Astrocyte (in vitro differentiated cells and primary cell): ENCODE data around the gene MEST. TPM values are rescaled to one million over a fixed set of nuclear protein-coding genes. Genes with fewer than 3 reads are reported as not detected.
"Not testable (repeated sequence)": the region's sequence is repeated elsewhere in the genome, so short reads cannot be mapped to it uniquely, and the experiment has no call there.

Experiments
- DNase-seq: peaks from one replicate; pipeline ENCODE4 v3.0.0-alpha.2; 2010; ENCODE audit warnings: low read depth
- FAIRE-seq: peaks from 2 replicates; lab custom pipeline; 2011; peaks lifted over from hg19 to GRCh38; lab: Jason Lieb, UNC
- H2AFZ ChIP-seq: 2 replicates; pipeline ENCODE4 v1.6.0; 2012; ENCODE audit warnings: low read depth, low read length, inconsistent platforms
- H3K27ac ChIP-seq: 2 replicates; pipeline ENCODE4 v1.5.1; 2011; ENCODE audit warnings: low read depth, low read length, inconsistent platforms
- H3K27me3 ChIP-seq: 2 replicates; pipeline ENCODE4 v1.6.0; 2011; ENCODE audit warnings: low read length, inconsistent platforms; ENCODE audit not compliant: insufficient read depth
- H3K36me3 ChIP-seq: 2 replicates; pipeline ENCODE4 v1.5.1; 2011; ENCODE audit warnings: low read length, inconsistent platforms; ENCODE audit not compliant: insufficient read depth
- H3K4me1 ChIP-seq: 2 replicates; pipeline ENCODE4 v1.5.1; 2011; ENCODE audit warnings: low read length, inconsistent platforms; ENCODE audit not compliant: insufficient read depth
- H3K4me2 ChIP-seq: 2 replicates; pipeline ENCODE4 v1.6.0; 2012; ENCODE audit warnings: low read length, inconsistent platforms
- H3K4me3 ChIP-seq: 2 replicates; pipeline ENCODE4 v1.5.1; 2011; ENCODE audit warnings: low read depth, mild to moderate bottlenecking, low read length, inconsistent platforms; ENCODE audit not compliant: insufficient read depth
- H3K79me2 ChIP-seq: 2 replicates; pipeline ENCODE4 v1.6.0; 2012; ENCODE audit warnings: mild to moderate bottlenecking, low read length, inconsistent platforms; ENCODE audit not compliant: insufficient read depth
- H3K9ac ChIP-seq: 2 replicates; pipeline ENCODE4 v1.6.0; 2012; ENCODE audit warnings: mild to moderate bottlenecking, low read length, inconsistent platforms
- H3K9me3 ChIP-seq: 2 replicates; pipeline ENCODE4 v1.5.1; 2012; ENCODE audit warnings: low read depth, mild to moderate bottlenecking, low read length, inconsistent platforms; ENCODE audit not compliant: insufficient read depth
- H4K20me1 ChIP-seq: 2 replicates; pipeline ENCODE4 v1.6.0; 2012; ENCODE audit warnings: low read length, inconsistent platforms; ENCODE audit not compliant: insufficient read depth
- H3K27ac Mint-ChIP-seq: one replicate; pipeline ENCODE4 v1.8.0; 2021; ENCODE audit warnings: mild to moderate bottlenecking, mixed read lengths; ENCODE audit not compliant: unreplicated experiment
- H3K27me3 Mint-ChIP-seq: one replicate; pipeline ENCODE4 v1.8.0; 2021; ENCODE audit warnings: low read depth, mixed read lengths; ENCODE audit not compliant: unreplicated experiment
- H3K36me3 Mint-ChIP-seq: one replicate; pipeline ENCODE4 v1.8.0; 2021; ENCODE audit warnings: low read depth, mixed read lengths; ENCODE audit not compliant: unreplicated experiment
- H3K4me1 Mint-ChIP-seq: one replicate; pipeline ENCODE4 v1.8.0; 2021; ENCODE audit warnings: low read depth, mixed read lengths; ENCODE audit not compliant: unreplicated experiment
- H3K4me3 Mint-ChIP-seq: one replicate; pipeline ENCODE4 v1.8.0; 2021; ENCODE audit warnings: mild to moderate bottlenecking, moderate library complexity, mixed read lengths; ENCODE audit not compliant: unreplicated experiment
- H3K9me3 Mint-ChIP-seq: one replicate; pipeline ENCODE4 v1.8.0; 2021; ENCODE audit warnings: mild to moderate bottlenecking, mixed read lengths; ENCODE audit not compliant: unreplicated experiment
- EZH2 ChIP-seq: IDR thresholded peaks from 2 replicates; pipeline ENCODE4 v1.6.1; 2012; ENCODE audit warnings: mild to moderate bottlenecking, low read length, inconsistent platforms; ENCODE audit not compliant: insufficient read depth
- total RNA-seq: library from RNA; stranded (reverse); gene quantifications from 2 replicates; pipeline ENCODE4 v1.2.1, GENCODE V29; 2021
- TF ChIP-seq, protein P1 (sequence below): IDR thresholded peaks from 2 replicates; pipeline ENCODE4 v1.5.1; 2011; ENCODE audit warnings: low read depth, mild to moderate bottlenecking, inconsistent platforms, low read length, moderate library complexity; ENCODE audit not compliant: insufficient read depth

The MEST gene
- total RNA-seq, 1 donor from 2014 or later: 214 TPM

DNA sequence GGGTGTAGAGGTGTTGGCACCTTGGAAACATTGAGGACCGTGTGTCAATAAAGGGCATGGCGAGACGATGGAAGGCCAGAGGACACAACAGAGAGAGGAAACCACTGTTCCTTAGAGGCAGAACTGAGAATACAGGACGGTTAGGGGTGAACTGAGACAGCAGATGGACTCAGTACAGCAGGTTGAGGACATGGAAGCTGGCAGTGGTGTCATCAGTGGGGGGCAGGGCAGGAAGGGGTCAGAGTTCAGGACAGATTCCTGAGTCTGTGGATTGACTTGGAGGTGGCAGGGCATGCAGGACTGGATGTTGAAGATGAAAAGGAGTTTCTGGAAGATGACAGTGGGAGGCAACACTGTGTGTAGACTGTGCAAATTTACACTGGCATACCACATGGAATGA lies 50.4 kb downstream of the MEST start:
- not testable (repeated sequence) for H3K4me1 Mint-ChIP-seq, H3K9ac ChIP-seq, H3K4me1 ChIP-seq, H3K27ac Mint-ChIP-seq, FAIRE-seq, H3K4me3 ChIP-seq, DNase-seq, H4K20me1 ChIP-seq, H3K36me3 Mint-ChIP-seq, H3K27me3 ChIP-seq, H3K9me3 ChIP-seq, H3K27me3 Mint-ChIP-seq, H3K27ac ChIP-seq, H3K36me3 ChIP-seq, H3K4me3 Mint-ChIP-seq, H3K4me2 ChIP-seq, H3K79me2 ChIP-seq, H3K9me3 Mint-ChIP-seq, H2AFZ ChIP-seq

DNA sequence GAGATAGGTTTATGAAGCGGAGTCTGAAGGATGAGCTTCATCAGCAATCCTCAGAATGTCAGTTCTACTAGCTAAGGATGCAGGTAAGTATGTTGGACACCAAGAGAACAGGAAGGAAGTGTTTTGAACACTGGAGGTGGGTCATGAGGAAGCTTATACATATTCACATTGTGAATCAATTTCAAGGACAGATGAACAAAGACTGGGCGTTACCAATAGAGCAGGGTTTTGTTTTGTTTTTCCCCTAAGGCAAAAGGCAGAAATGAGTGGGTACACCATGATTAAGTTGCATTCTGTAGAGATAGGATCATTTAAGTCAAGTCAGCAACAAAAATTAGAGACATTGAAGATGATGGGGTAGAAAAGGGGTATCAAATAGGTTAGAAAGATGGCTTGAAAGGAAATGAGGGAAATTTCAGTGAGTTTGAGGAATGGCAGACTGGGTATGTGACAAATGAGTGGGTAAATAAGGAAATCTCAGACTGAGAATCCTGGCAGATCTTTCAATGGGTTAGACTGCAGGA lies 51.7 kb downstream of the MEST start:
- H3K4me3 Mint-ChIP-seq: no peak overlapping the region
- H3K27me3 ChIP-seq: no peaks in the 10 kb centered on the region
- TF ChIP-seq EZH2: no peak
- TF ChIP-seq, protein P1, sequence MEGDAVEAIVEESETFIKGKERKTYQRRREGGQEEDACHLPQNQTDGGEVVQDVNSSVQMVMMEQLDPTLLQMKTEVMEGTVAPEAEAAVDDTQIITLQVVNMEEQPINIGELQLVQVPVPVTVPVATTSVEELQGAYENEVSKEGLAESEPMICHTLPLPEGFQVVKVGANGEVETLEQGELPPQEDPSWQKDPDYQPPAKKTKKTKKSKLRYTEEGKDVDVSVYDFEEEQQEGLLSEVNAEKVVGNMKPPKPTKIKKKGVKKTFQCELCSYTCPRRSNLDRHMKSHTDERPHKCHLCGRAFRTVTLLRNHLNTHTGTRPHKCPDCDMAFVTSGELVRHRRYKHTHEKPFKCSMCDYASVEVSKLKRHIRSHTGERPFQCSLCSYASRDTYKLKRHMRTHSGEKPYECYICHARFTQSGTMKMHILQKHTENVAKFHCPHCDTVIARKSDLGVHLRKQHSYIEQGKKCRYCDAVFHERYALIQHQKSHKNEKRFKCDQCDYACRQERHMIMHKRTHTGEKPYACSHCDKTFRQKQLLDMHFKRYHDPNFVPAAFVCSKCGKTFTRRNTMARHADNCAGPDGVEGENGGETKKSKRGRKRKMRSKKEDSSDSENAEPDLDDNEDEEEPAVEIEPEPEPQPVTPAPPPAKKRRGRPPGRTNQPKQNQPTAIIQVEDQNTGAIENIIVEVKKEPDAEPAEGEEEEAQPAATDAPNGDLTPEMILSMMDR: no peak
- H3K36me3 ChIP-seq: peaks cover 5% of the 10 kb centered on the region
- H3K4me3 ChIP-seq: no peak overlapping the region
- no peaks in the 10 kb centered on the region for H3K79me2 ChIP-seq
- no peak for FAIRE-seq
- DNase-seq: no peak
- no peaks in the 10 kb centered on the region for H3K9me3 ChIP-seq
- no peaks in the 10 kb centered on the region for H3K4me1 ChIP-seq
- no peak overlapping the region for H3K9ac ChIP-seq
- no peaks in the 10 kb centered on the region for H3K9me3 Mint-ChIP-seq
- H3K27me3 Mint-ChIP-seq: no peaks in the 10 kb centered on the region
- H3K4me2 ChIP-seq: no peak overlapping the region
- H3K4me1 Mint-ChIP-seq: no peaks in the 10 kb centered on the region
- H3K27ac Mint-ChIP-seq: no peak overlapping the region
- H2AFZ ChIP-seq: no peak overlapping the region
- peaks cover 6% of the 10 kb centered on the region for H3K36me3 Mint-ChIP-seq
- no peaks in the 10 kb centered on the region for H4K20me1 ChIP-seq
- no peak overlapping the region for H3K27ac ChIP-seq

DNA sequence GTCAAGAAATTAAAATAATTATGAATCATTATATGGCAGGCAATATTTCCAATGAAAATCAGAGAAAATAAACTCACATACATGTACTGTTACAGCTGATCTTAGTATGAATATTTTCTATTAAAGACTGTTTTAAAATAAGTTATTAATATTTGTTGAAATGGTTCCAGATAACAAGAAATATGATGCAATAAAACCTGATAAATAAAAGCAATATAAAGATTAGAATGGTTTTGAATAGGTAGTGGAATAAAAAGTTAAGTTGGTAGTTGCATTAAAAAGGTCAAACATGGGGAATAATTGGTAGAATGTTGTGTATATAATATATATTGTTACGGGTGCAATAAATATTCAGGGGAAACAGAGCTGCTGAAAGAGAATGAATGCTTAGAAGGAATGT lies 52.5 kb downstream of the MEST start:
- no peak for DNase-seq
- H3K79me2 ChIP-seq: no peaks in the 10 kb centered on the region
- no peak overlapping the region for H3K27ac ChIP-seq
- H3K9me3 ChIP-seq: no peaks in the 10 kb centered on the region
- no peak overlapping the region for H2AFZ ChIP-seq
- H3K36me3 ChIP-seq: peaks cover 5% of the 10 kb centered on the region
- no peak overlapping the region for H3K4me3 ChIP-seq
- H3K4me3 Mint-ChIP-seq: no peak overlapping the region
- peaks cover 6% of the 10 kb centered on the region for H3K36me3 Mint-ChIP-seq
- H3K27ac Mint-ChIP-seq: no peak overlapping the region
- H3K9me3 Mint-ChIP-seq: no peaks in the 10 kb centered on the region
- H3K27me3 ChIP-seq: no peaks in the 10 kb centered on the region
- H4K20me1 ChIP-seq: no peaks in the 10 kb centered on the region
- no peak for TF ChIP-seq EZH2
- TF ChIP-seq, protein P1: no peak
- no peak for FAIRE-seq
- H3K4me2 ChIP-seq: no peak overlapping the region
- H3K9ac ChIP-seq: no peak overlapping the region
- no peaks in the 10 kb centered on the region for H3K4me1 Mint-ChIP-seq
- H3K27me3 Mint-ChIP-seq: no peaks in the 10 kb centered on the region
- no peaks in the 10 kb centered on the region for H3K4me1 ChIP-seq
